Esophagus muscularis mucosa (tissue), 4 donors: ENCODE measurements around the gene PCBP3.

Experiments
- CTCF ChIP-seq, 3 experiments: fragments of 200-600 bp in 2 of 3; fragments of 450-650 bp in 1 of 3; sonication (generic) in 2 of 3; IDR thresholded peaks; one replicate each; pipeline ENCODE4 v1.5.1; 2017 to 2019; ENCODE audit warnings: antibody characterized with exemption in 3 of 3, mild to moderate bottlenecking in 2 of 3, moderate library complexity in 1 of 3
- EP300 ChIP-seq: sonication (generic); formaldehyde crosslinking; IDR thresholded peaks from one replicate; pipeline ENCODE4 v1.6.1; 2017; ENCODE audit warnings: antibody characterized with exemption
- POLR2A ChIP-seq: fragments of 450-650 bp; IDR thresholded peaks from one replicate; pipeline ENCODE4 v1.6.1; 2017; ENCODE audit warnings: antibody characterized with exemption, moderate library complexity, mild to moderate bottlenecking, low read depth
- POLR2AphosphoS5 ChIP-seq, 2 donors: sonication (generic); formaldehyde crosslinking; IDR thresholded peaks; one replicate each; pipeline ENCODE4 v1.6.1; 2017; ENCODE audit warnings: antibody characterized with exemption in 2 of 2

GRCh38 chr21:45979141-45979631 is 335.7 kb downstream of the PCBP3 start:
- no peak for TF ChIP-seq POLR2A
- TF ChIP-seq CTCF (IDR thresholded peaks at IDR 0.05): no peak
- no peak for TF ChIP-seq POLR2AphosphoS5 (IDR thresholded peaks at IDR 0.05)
- no peak for TF ChIP-seq EP300
